CD1c-positive myeloid dendritic cell (primary cell): ENCODE measurements around the gene PPP2R5D.

Source experiments
- DNase-seq: peaks from one replicate; pipeline ENCODE4 v3.0.0-alpha.2; 2016; ENCODE audit errors: extremely low spot score

Gene PPP2R5D

GRCh38 chr6:43055966-43056365 lies 71.6 kb downstream of the PPP2R5D start:
- DNase-seq, result no peak

- DNase-seq, result peak; percentile 25
Measured at GRCh38 chr6:43058531-43058930, 74.2 kb downstream of the PPP2R5D start.

- DNase-seq, result peak; percentile 99
Measured at GRCh38 chr6:43059168-43060033, 75.0 kb downstream of the PPP2R5D start, which contains the start of the genes KLC4 and MRPL2. Gene KLC4 (plus strand): TSS chr6:43059631. CDS start chr6:43061336, 1,705 bp downstream. Gene MRPL2 (minus strand): TSS chr6:43059434. CDS start chr6:43059381, 53 bp downstream.

GRCh38 chr6:43060034-43060754 lies 75.8 kb downstream of the PPP2R5D start:
- DNase-seq, result no peak

- no peak for DNase-seq
Measured at GRCh38 chr6:43060755-43061633, 76.6 kb downstream of the PPP2R5D start.

GRCh38 chr6:43061861-43062260 lies 77.5 kb downstream of the PPP2R5D start:
- DNase-seq, result no peak
